GM19328 (cell line): ENCODE data around the gene AIP.
"Not testable (repeated sequence)": the region's sequence is repeated elsewhere in the genome, so short reads cannot be mapped to it uniquely, and the experiment has no call there.

ENCODE experiments used
- ATAC-seq: cut with Tn5 transposase; IDR thresholded peaks from one replicate; pipeline ENCODE4 v1.9.1; 2021; ENCODE audit warnings: mild to moderate bottlenecking, moderate library complexity; ENCODE audit not compliant: unreplicated experiment

The AIP gene

DNA sequence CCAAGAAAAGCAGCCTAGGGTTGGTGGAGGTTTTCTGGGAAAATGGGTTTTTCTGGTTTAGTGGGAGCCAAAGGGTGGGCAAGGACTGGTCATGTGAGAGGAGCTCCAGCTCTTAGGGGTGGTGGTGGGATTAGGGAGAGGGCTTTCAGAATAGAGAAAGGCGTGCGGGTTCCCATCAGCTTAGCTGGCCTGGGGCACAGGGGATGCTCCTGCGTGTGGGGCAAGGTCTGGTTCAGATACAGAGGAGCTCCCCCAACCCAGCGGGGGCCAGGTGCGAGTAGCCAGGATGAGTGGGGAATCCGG lies 14.4 kb upstream of the AIP start:
- ATAC-seq: no peak

- ATAC-seq: peak; percentile 72
These were observed 13.9 kb upstream of the AIP start, which contains the start of gene TMEM134 for GRCh38 chr11:67468759-67469507. TSS of gene TMEM134 (minus strand) at chr11:67469251. CDS start at chr11:67469192, 59 bp downstream.

GRCh38 chr11:67469508-67469811 lies 13.4 kb upstream of the AIP start:
- ATAC-seq: no peak

DNA sequence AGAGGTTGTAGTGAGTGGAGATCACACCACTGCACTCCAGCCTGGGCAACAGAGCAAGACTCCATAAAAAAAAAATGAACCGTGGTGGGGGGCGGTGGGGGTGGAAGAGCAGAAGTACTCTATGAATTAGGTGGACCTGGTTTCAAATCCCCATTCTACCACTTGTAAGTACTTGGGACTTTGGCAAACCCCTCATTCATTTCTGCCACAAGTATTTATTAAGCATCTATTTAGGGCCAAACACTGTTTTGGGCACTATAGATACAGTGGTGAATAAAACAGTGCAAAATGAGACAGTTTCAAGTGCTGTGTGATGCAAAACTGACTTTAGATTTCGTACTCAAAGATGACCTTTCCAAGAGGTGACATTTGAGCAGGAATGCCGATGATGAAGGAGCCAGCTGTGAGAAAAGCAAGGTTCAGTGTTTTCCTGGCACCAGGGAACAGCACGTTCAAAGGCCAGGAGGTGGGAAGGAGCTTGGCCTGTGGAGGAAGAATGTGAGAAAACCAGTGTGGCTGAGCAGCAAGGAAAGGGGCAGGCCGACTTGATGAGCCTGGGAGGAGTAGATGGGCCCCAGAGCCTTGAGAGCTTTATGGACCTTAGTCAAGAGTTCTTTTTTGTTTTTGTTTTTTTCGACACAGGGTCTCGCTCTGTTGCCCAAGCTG lies 12.4 kb upstream of the AIP start:
- no peak for ATAC-seq

- no peak for ATAC-seq
These were observed 9.9 kb upstream of the AIP start for GRCh38 chr11:67472882-67473281.

DNA sequence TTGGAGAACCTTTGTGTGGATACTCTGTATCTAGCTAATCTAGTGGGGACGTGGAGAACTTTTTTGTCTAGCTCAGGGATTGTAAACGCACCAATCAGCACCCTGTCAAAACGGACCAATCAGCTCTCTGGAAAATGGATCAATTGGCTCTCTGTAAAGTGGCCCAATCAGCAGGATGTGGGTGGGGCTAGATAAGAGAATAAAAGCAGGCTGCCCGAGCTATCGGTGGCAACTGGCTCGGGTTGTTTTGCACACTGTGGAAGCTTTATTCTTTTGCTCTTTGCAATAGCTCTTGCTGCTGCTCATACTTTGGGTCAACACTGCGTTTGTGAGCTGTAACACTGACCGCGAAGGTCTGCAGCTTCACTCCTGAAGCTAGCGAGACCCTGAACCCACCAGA lies 6.1 kb upstream of the AIP start:
- not testable (repeated sequence) for ATAC-seq

GRCh38 chr11:67477344-67478050 lies 5.3 kb upstream of the AIP start:
- not testable (repeated sequence) for ATAC-seq

- peak; percentile 11 for ATAC-seq
These were observed 475 bp upstream of the AIP start for GRCh38 chr11:67482275-67482826.

- no peak for ATAC-seq
These were observed 1.2 kb downstream of the AIP start for GRCh38 chr11:67483831-67484665.

GRCh38 chr11:67484847-67485311 lies 2.1 kb downstream of the AIP start:
- no peak for ATAC-seq

DNA sequence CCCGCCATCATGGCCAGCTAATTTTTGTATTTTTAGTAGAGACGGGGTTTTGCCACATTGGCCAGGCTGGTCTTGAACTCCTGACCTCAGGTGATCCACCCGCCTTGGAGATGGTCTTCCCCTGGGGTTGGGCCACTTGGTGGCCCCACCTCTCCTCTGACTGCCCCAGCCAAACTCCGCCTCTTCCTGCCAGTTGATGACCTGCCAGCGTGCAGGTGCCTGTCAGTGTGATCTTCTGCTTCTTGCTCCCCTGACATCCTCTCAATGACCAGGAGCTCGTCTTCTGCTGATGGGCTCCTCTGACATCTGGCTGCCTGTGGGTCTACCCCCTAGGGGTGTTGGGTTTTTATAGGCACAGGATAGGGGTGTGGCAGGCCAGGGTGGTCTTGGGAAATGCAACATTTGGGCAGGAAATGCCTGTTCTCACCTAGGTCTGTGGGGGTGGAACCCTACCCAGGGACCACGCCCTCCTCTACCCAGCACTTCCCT lies 3.1 kb downstream of the AIP start:
- not testable (repeated sequence) for ATAC-seq

DNA sequence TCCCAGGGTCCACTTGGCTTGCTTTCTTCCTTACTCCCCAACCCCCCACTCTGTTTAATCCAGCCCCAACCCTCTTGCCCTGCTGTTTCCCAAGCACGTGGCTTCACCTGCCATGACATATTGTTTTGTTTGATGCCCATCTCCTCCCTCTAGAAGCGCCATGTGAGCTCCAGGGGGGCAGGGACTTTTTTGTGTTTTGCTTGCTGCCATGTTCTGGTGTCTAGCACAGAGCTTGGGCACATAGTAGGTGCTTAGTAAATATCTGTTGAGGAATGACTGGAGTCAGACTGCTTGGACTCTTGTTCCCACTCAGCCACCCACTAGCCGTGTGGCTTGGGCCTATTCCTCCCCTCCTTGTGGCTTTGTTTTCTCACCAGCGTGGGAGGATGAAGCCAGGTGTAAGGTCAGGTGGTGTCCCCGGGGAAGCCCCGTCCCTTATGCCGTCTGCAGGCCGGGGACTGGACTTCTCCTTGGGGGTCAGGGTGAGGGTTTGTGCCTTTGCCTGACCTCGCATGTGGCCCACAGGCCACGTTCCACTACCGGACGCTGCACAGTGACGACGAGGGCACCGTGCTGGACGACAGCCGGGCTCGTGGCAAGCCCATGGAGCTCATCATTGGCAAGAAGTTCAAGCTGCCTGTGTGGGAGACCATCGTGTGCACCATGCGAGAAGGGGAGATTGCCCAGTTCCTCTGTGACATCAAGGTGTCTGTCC lies 3.8 kb downstream of the AIP start:
- peak; percentile 37 for ATAC-seq

- ATAC-seq: no peak
These were observed 6.5 kb downstream of the AIP start for GRCh38 chr11:67489203-67489884.

GRCh38 chr11:67489885-67490726 lies 7.3 kb downstream of the AIP start:
- no peak for ATAC-seq

- ATAC-seq: no peak
These were observed 7.9 kb downstream of the AIP start for GRCh38 chr11:67490727-67491065.

- ATAC-seq: no peak
These were observed 8.6 kb downstream of the AIP start for GRCh38 chr11:67491276-67492068.

- no peak for ATAC-seq
These were observed 9.4 kb downstream of the AIP start for GRCh38 chr11:67492069-67492727.
